ENCODE measurements around the gene IL16. TPM values are rescaled to one million over a fixed set of nuclear protein-coding genes. Genes with fewer than 3 reads are reported as not detected.
"Not testable (repeated sequence)": the region's sequence is repeated elsewhere in the genome, so short reads cannot be mapped to it uniquely, and the experiment has no call there.

The IL16 gene
- total RNA-seq, 4 donors from 2014 or later: 8.2 to 19.9 (median 13.7) TPM

- H3K4me1 ChIP-seq: peaks cover 39% of the 10 kb centered on the region
- 94% methylated on average over 3 of the region's 3 CpGs for WGBS
These were observed 40.4 kb upstream of the IL16 start for GRCh38 chr15:81156324-81156723.

DNA sequence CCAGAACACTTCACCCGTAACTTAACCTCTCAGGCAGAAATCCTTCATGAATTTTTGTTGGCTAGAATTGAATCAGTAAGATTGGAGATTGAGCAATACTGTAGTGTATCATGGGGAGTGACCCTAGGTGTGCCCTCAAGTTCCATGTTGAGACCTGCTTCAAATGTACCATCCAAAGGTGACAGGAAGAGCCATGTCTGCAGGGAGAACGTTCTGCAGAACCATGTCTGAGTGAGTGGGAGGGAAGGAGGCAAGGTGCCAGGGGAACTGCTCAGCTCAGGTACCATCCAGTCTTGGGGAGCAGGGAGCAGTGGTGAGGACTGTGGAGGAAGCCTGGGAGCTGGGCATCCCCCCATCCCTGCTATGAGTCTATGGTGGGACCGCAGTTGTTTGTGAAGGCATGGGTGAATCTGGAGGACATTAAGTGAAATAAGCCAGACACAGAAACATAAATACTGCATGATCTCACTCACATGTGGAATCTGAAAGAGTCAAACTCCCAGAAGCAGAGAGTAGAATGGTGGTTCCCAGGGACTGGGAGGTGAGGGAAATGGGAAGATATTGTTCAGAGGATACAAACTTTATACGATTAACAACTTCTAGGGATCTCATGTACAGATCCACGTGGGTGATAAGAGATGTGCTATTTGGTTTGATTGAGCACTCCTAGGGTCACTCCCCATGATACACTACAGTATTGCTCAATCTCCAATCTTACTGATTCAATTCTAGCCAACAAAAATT is 39.3 kb upstream of the IL16 start:
- peak overlapping the region; percentile 50 for H3K27ac ChIP-seq
- WGBS: 27% methylated on average over 5 of the region's 5 CpGs
- H3K27me3 ChIP-seq: no peaks in the 10 kb centered on the region

More at GRCh38 chr15:81156324-81156723, 40.4 kb upstream of the IL16 start:
- no peaks in the 10 kb centered on the region for H3K36me3 ChIP-seq
- H3K4me3 ChIP-seq: no peak overlapping the region
- no peaks in the 10 kb centered on the region for H3K9me3 ChIP-seq
- TF ChIP-seq POLR2AphosphoS5 (IDR thresholded peaks at IDR 0.05) (no peak), EP300 (IDR thresholded peaks at IDR 0.05) (no peak), POLR2A (IDR thresholded peaks at IDR 0.05) (no peak)
- TF ChIP-seq, protein P1, sequence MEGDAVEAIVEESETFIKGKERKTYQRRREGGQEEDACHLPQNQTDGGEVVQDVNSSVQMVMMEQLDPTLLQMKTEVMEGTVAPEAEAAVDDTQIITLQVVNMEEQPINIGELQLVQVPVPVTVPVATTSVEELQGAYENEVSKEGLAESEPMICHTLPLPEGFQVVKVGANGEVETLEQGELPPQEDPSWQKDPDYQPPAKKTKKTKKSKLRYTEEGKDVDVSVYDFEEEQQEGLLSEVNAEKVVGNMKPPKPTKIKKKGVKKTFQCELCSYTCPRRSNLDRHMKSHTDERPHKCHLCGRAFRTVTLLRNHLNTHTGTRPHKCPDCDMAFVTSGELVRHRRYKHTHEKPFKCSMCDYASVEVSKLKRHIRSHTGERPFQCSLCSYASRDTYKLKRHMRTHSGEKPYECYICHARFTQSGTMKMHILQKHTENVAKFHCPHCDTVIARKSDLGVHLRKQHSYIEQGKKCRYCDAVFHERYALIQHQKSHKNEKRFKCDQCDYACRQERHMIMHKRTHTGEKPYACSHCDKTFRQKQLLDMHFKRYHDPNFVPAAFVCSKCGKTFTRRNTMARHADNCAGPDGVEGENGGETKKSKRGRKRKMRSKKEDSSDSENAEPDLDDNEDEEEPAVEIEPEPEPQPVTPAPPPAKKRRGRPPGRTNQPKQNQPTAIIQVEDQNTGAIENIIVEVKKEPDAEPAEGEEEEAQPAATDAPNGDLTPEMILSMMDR (IDR thresholded peaks at IDR 0.05): no peak
- no peaks in the 10 kb centered on the region for H3K27me3 ChIP-seq
- H3K27ac ChIP-seq: no peak overlapping the region
- DNase-seq (ENCODE audit: low spot score in 2 of 2): no peak

GRCh38 chr15:81157939-81158223 is 38.8 kb upstream of the IL16 start:
- TF ChIP-seq POLR2AphosphoS5 (IDR thresholded peaks at IDR 0.05) (no peak), EP300 (IDR thresholded peaks at IDR 0.05) (no peak), POLR2A (IDR thresholded peaks at IDR 0.05) (no peak)
- TF ChIP-seq, protein P1 (IDR thresholded peaks at IDR 0.05): no peak
- DNase-seq (ENCODE audit: low spot score in 2 of 2): no peak
- Histone ChIP-seq H3K4me3 (no peak overlapping the region), H3K27me3 (no peaks in the 10 kb centered on the region), H3K36me3 (no peaks in the 10 kb centered on the region), H3K9me3 (no peaks in the 10 kb centered on the region), H3K4me1 (peaks cover 44% of the 10 kb centered on the region), H3K27ac (no peak overlapping the region)
- WGBS: 71% methylated on average over 2 of the region's 2 CpGs

More for the DNA sequence above, 39.3 kb upstream of the IL16 start:
- H3K36me3 ChIP-seq: no peaks in the 10 kb centered on the region
- peaks cover 44% of the 10 kb centered on the region for H3K4me1 ChIP-seq
- no peaks in the 10 kb centered on the region for H3K9me3 ChIP-seq
- no peak overlapping the region for H3K4me3 ChIP-seq
- no peak for TF ChIP-seq POLR2A (IDR thresholded peaks at IDR 0.05)
- TF ChIP-seq, protein P1 (IDR thresholded peaks at IDR 0.05): no peak
- no peak for TF ChIP-seq POLR2AphosphoS5 (IDR thresholded peaks at IDR 0.05)
- no peak for TF ChIP-seq EP300 (IDR thresholded peaks at IDR 0.05)
- DNase-seq (ENCODE audit: low spot score in 2 of 2): no peak

GRCh38 chr15:81158561-81158960 is 38.1 kb upstream of the IL16 start:
- H3K27ac ChIP-seq; H3K27me3 ChIP-seq; DNase-seq (ENCODE audit: low spot score in 2 of 2); H3K4me3 ChIP-seq; H3K9me3 ChIP-seq; H3K36me3 ChIP-seq: not testable (repeated sequence)
- peaks cover 44% of the 10 kb centered on the region for H3K4me1 ChIP-seq
- WGBS: no CpG with 5 or more reads among the region's 37 CpGs

- 36% methylated on average over 10 of the region's 11 CpGs for WGBS
- Histone ChIP-seq H3K4me1 (peaks cover 47% of the 10 kb centered on the region), H3K9me3 (no peaks in the 10 kb centered on the region), H3K27me3 (no peaks in the 10 kb centered on the region), H3K27ac (peak overlapping the region; percentile 43), H3K36me3 (no peaks in the 10 kb centered on the region), H3K4me3 (no peak overlapping the region)
- DNase-seq (ENCODE audit: low spot score in 2 of 2): peak; percentile 76 to 87
- TF ChIP-seq POLR2AphosphoS5 (IDR thresholded peaks at IDR 0.05) (peak in 2 of 3 donors; percentile 33 to 63), EP300 (IDR thresholded peaks at IDR 0.05) (no peak), POLR2A (IDR thresholded peaks at IDR 0.05) (no peak)
These were observed 36.1 kb upstream of the IL16 start for GRCh38 chr15:81160312-81161159.

- no peaks in the 10 kb centered on the region for H3K27me3 ChIP-seq
- no peak for DNase-seq (ENCODE audit: low spot score in 2 of 2)
- peak overlapping the region; percentile 43 for H3K27ac ChIP-seq
- TF ChIP-seq POLR2AphosphoS5 (IDR thresholded peaks at IDR 0.05): no peak
- H3K36me3 ChIP-seq: no peaks in the 10 kb centered on the region
- WGBS: 30% methylated on average over 4 of the region's 4 CpGs
- H3K4me3 ChIP-seq: no peak overlapping the region
- H3K4me1 ChIP-seq: peaks cover 46% of the 10 kb centered on the region
- no peaks in the 10 kb centered on the region for H3K9me3 ChIP-seq
These were observed 35.5 kb upstream of the IL16 start for GRCh38 chr15:81161160-81161673.
